ENCODE measurements around the gene RYK. TPM values are rescaled to one million over a fixed set of nuclear protein-coding genes. Genes with fewer than 3 reads are reported as not detected.

RYK gene
- polyA plus RNA-seq, 2 of the 4 experiments (the other 2 are of a cell fraction), result 28.4 to 41.9 TPM

- Histone ChIP-seq H3K4me2 (peak overlapping the region; percentile 90), H3K4me3 (peak overlapping the region; percentile 87), H3K9me3 (no peaks in the 10 kb centered on the region), H3K4me1 (peaks cover 20% of the 10 kb centered on the region; the same call in 2 of the 3 replicates), H3K27ac (peak overlapping the region; percentile 87 to 98)
- 1% methylated on average over 4 of the region's 4 CpGs for WGBS (ENCODE audit: missing lambda C conversion rate)
- ChIA-PET POLR2A (no interaction called here), CTCF (no interaction called here)
- no peak for DNase-seq (ENCODE audit: low read depth in 1 of 2, low spot score in 1 of 2)
- TF ChIP-seq EHF (CRISPR knock-in tag; IDR thresholded peaks at IDR 0.05) (no peak), ELK1 (IDR thresholded peaks at IDR 0.05; ENCODE audit: low read depth, low read length) (no peak), USF2 (IDR thresholded peaks at IDR 0.05) (no peak), EHMT2 (IDR thresholded peaks at IDR 0.05; ENCODE audit: low read depth) (no peak), RAD21 (conservative IDR thresholded peaks at IDR 0.05 in 1 of 2, IDR thresholded peaks at IDR 0.05 in 1 of 2) (no peak), SMC3 (IDR thresholded peaks at IDR 0.05) (no peak), POLR2A (IDR thresholded peaks at IDR 0.05; ENCODE audit: low read length) (no peak), HES2 (IDR thresholded peaks at IDR 0.05) (no peak), MAZ (IDR thresholded peaks at IDR 0.05; ENCODE audit: borderline replicate concordance, low read depth, low read length) (no peak), ZNF302 (CRISPR knock-in tag; IDR thresholded peaks at IDR 0.05) (no peak), FOSB (CRISPR knock-in tag; IDR thresholded peaks at IDR 0.05) (no peak), NFE2L2 (conservative IDR thresholded peaks at IDR 0.05; ENCODE audit: low read length) (no peak), TFCP2L1 (CRISPR knock-in tag; IDR thresholded peaks at IDR 0.05) (no peak), MAFK (IDR thresholded peaks at IDR 0.05; ENCODE audit: partially characterized antibody) (no peak)
- peak in 1 of 2 experiments; percentile 11; a peak in 3 of 6 replicates for ATAC-seq
- no peak for FAIRE-seq
Observed at GRCh38 chr3:134249296-134249841, 1.3 kb downstream of the RYK start.

GRCh38 chr3:134244921-134245320, 5.7 kb downstream of the RYK start:
- Histone ChIP-seq H3K27ac (no peak overlapping the region), H3K4me2 (no peak overlapping the region), H3K4me1 (peaks cover 32% of the 10 kb centered on the region), H3K9me3 (no peaks in the 10 kb centered on the region), H3K4me3 (no peak overlapping the region)
- 77% methylated on average over 2 of the region's 2 CpGs for WGBS (ENCODE audit: missing lambda C conversion rate)
- CTCF ChIA-PET, result interaction anchor here (1.3 kb wide), 1 partner anchor 64 kb away, joined by 4 read pairs; no protein-coding TSS in a partner anchor
- POLR2A ChIA-PET, result no interaction called here
- FAIRE-seq (no peak), ATAC-seq (no peak), DNase-seq (ENCODE audit: low read depth in 1 of 2, low spot score in 1 of 2) (no peak)
- TF ChIP-seq MAFK (IDR thresholded peaks at IDR 0.05; ENCODE audit: partially characterized antibody) (no peak), ZFP36 (IDR thresholded peaks at IDR 0.05; ENCODE audit: borderline replicate concordance, partially characterized antibody) (no peak), EHF (CRISPR knock-in tag; IDR thresholded peaks at IDR 0.05) (no peak), CTCF (IDR thresholded peaks at IDR 0.05) (no peak), JUN (IDR thresholded peaks at IDR 0.05) (no peak), NR3C1 (IDR thresholded peaks at IDR 0.05) (no peak), CHD4 (IDR thresholded peaks at IDR 0.05; ENCODE audit: borderline replicate concordance) (no peak), RNF2 (IDR thresholded peaks at IDR 0.05; ENCODE audit: borderline replicate concordance, low read depth) (no peak), ATOH8 (CRISPR knock-in tag; IDR thresholded peaks at IDR 0.05; ENCODE audit: low read depth) (no peak), RFX5 (IDR thresholded peaks at IDR 0.05) (no peak), MAX (IDR thresholded peaks at IDR 0.05) (no peak), HDAC2 (IDR thresholded peaks at IDR 0.05) (no peak), JUNB (IDR thresholded peaks at IDR 0.05) (no peak), ZNF302 (CRISPR knock-in tag; IDR thresholded peaks at IDR 0.05) (no peak), REST (IDR thresholded peaks at IDR 0.05) (no peak), POLR2A (IDR thresholded peaks at IDR 0.05; ENCODE audit: low read length) (no peak), TP53 (CRISPR knock-in tag; IDR thresholded peaks at IDR 0.05) (no peak), NPAS2 (CRISPR knock-in tag; IDR thresholded peaks at IDR 0.05; ENCODE audit: borderline replicate concordance) (no peak)

Measured in A549 (cell line).